Progenitor cell of endocrine pancreas (in vitro differentiated cells): Measurements from ENCODE around the gene SCYGR2. TPM values are rescaled to one million over a fixed set of nuclear protein-coding genes. Genes with fewer than 3 reads are reported as not detected.

Experiments used
- DNase-seq: peaks from one replicate; pipeline ENCODE4 v3.0.0; 2021; ENCODE audit warnings: low spot score; ENCODE audit not compliant: unreplicated experiment
- H3K27ac Mint-ChIP-seq: 2 replicates; pipeline ENCODE4 v1.8.0; 2021; ENCODE audit warnings: mild to moderate bottlenecking, moderate library complexity, mixed read lengths
- H3K27me3 Mint-ChIP-seq: 2 replicates; pipeline ENCODE4 v1.8.0; 2021; ENCODE audit warnings: mixed read lengths
- H3K36me3 Mint-ChIP-seq: 2 replicates; pipeline ENCODE4 v1.8.0; 2022; ENCODE audit warnings: mixed read lengths; ENCODE audit not compliant: insufficient read depth
- H3K4me1 Mint-ChIP-seq: 2 replicates; pipeline ENCODE4 v1.8.0; 2021; ENCODE audit warnings: low read depth, mixed read lengths
- H3K4me3 Mint-ChIP-seq: 2 replicates; pipeline ENCODE4 v1.8.0; 2021; ENCODE audit warnings: low read depth, mild to moderate bottlenecking, moderate library complexity, mixed read lengths
- H3K9me3 Mint-ChIP-seq: 2 replicates; pipeline ENCODE4 v1.8.0; 2021; ENCODE audit warnings: low read depth, mixed read lengths
- total RNA-seq: library from RNA; stranded (reverse); gene quantifications from 2 replicates; pipeline ENCODE4 v1.2.1, GENCODE V29; 2021
- TF ChIP-seq, protein P1 (sequence below): fragments of 200-600 bp; sonication (generic); IDR thresholded peaks from one replicate; pipeline ENCODE4 v1.5.0; 2021; ENCODE audit warnings: antibody characterized with exemption, mild to moderate bottlenecking; ENCODE audit not compliant: unreplicated experiment

SCYGR2 gene
- total RNA-seq, 1 donor from 2014 or later, result not detected

DNA sequence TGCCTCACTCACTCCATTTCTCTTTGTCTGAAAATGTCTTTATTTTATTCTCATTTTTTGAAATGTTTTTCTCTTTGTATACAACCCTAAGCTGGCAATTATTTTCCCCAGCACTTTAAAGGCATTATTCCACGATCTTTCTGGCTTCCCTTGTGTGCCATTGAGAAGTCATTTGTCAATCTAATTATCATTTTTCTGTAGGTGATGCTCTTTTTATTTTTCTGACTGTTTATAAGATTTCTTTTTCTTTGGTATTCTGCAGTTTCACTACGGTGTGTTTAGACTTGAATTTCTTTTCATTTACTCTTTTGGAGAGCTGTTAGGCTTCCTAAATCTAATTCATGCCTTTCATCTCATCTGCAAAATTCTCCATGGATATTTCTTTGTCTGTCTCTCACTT lies 26.7 kb downstream of the SCYGR2 start:
- Mint-ChIP-seq H3K4me3 (no peak overlapping the region), H3K9me3 (no peaks in the 10 kb centered on the region), H3K27me3 (no peaks in the 10 kb centered on the region), H3K36me3 (no peaks in the 10 kb centered on the region), H3K27ac (no peak overlapping the region), H3K4me1 (no peaks in the 10 kb centered on the region)
- no peak for DNase-seq
- TF ChIP-seq, protein P1, sequence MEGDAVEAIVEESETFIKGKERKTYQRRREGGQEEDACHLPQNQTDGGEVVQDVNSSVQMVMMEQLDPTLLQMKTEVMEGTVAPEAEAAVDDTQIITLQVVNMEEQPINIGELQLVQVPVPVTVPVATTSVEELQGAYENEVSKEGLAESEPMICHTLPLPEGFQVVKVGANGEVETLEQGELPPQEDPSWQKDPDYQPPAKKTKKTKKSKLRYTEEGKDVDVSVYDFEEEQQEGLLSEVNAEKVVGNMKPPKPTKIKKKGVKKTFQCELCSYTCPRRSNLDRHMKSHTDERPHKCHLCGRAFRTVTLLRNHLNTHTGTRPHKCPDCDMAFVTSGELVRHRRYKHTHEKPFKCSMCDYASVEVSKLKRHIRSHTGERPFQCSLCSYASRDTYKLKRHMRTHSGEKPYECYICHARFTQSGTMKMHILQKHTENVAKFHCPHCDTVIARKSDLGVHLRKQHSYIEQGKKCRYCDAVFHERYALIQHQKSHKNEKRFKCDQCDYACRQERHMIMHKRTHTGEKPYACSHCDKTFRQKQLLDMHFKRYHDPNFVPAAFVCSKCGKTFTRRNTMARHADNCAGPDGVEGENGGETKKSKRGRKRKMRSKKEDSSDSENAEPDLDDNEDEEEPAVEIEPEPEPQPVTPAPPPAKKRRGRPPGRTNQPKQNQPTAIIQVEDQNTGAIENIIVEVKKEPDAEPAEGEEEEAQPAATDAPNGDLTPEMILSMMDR, result no peak

DNA sequence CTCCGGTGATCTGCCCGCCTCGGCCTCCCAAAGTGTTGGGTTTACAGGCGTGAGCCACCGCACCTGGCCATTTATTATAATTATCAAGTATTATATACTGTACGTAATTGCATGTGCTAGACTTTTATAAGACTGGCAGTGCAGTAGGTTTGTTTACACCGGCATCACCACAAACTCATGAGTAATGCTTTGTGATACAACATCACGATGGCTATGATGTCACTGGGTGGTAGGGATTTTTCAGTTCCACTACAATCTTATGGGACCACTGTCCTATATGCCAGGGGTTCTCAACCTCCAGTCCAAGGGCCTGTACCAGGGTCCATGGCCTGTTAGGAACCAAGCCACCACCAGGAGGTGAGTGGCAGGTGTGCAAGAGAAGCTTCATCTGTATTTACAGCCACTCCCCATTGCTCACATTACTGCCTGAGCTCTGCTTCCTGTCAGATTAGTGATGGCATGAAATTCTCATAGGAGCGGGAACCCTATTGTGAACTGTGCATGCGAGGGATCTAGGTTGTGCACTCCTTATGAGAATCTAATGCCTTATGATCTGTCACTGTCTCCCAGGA lies 28.0 kb downstream of the SCYGR2 start:
- Mint-ChIP-seq H3K4me1 (no peaks in the 10 kb centered on the region), H3K36me3 (no peaks in the 10 kb centered on the region), H3K27ac (no peak overlapping the region), H3K27me3 (no peaks in the 10 kb centered on the region), H3K9me3 (no peaks in the 10 kb centered on the region), H3K4me3 (no peak overlapping the region)
- DNase-seq, result no peak
- TF ChIP-seq, protein P1, result no peak

DNA sequence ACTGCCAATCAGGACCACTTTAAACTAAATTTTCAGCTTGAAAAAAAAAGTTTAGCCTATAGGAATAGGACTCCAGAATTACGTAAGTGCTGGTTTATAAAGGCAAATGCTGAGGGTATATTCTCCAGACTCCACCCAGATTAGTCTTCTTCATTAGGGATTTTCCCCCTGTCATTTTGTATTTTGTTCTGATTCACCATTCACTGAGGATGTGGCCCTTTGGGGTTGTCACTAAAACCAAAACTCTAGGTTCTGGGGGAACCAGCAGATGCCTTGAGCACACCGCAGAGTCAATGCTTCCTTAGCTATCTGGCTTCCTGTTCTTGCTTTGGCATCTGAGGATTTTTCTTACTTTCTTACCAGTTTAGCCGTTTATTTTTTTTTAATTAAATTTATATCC lies 29.1 kb downstream of the SCYGR2 start:
- no peaks in the 10 kb centered on the region for H3K36me3 Mint-ChIP-seq
- H3K4me1 Mint-ChIP-seq, result no peaks in the 10 kb centered on the region
- no peak overlapping the region for H3K4me3 Mint-ChIP-seq
- no peak overlapping the region for H3K27ac Mint-ChIP-seq
- TF ChIP-seq, protein P1, result no peak
- H3K9me3 Mint-ChIP-seq, result no peaks in the 10 kb centered on the region
- no peak for DNase-seq
- no peaks in the 10 kb centered on the region for H3K27me3 Mint-ChIP-seq

DNA sequence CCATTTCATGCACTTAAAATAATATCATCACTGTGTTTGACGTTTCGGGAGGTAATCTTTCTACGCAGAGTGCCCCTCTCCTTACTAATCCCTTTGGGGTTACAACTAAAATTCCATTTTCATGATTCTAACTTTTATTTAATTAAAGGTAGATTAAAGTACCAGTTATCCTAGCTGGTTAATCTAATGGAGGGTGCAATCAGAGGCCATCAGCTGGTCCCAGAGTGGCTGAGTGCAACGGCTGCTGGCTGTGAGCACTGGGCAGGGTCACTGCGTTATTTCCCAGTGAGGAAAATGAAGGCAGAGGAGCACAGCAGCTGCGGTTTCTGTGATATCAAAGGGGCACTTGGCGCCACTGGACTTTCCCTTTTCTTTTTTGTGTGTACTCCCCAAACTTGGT lies 30.7 kb downstream of the SCYGR2 start:
- DNase-seq, result no peak
- Mint-ChIP-seq H3K27me3 (no peaks in the 10 kb centered on the region), H3K36me3 (no peaks in the 10 kb centered on the region), H3K9me3 (no peaks in the 10 kb centered on the region), H3K4me3 (no peak overlapping the region), H3K27ac (no peak overlapping the region), H3K4me1 (no peaks in the 10 kb centered on the region)
- TF ChIP-seq, protein P1, result no peak

DNA sequence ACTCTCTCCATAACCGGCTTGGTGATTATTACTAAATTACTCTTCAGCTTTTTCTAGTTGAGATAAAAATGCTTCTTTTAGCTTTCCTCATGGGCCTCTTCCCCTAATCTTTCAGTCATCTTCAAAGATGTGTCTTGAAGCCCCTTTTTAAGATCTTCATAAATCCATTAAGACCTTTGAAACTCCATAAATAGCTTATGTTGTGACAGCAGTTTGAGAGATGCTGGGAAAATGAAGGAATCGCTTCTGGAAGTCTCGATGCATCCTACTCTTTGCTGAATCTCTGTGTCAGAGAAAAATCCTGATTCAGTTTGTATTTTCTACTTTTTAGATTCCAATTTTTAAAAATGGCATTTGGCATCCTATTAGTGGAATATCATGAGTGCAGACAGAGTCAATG lies 31.6 kb downstream of the SCYGR2 start:
- no peak for DNase-seq
- Mint-ChIP-seq H3K36me3 (no peaks in the 10 kb centered on the region), H3K27me3 (no peaks in the 10 kb centered on the region), H3K4me1 (no peaks in the 10 kb centered on the region), H3K4me3 (no peak overlapping the region), H3K9me3 (no peaks in the 10 kb centered on the region), H3K27ac (no peak overlapping the region)
- TF ChIP-seq, protein P1, result no peak
